ENCODE measurements around the gene ACBD3. TPM values are rescaled to one million over a fixed set of nuclear protein-coding genes. Genes with fewer than 3 reads are reported as not detected.

The ACBD3 gene
- total RNA-seq (ENCODE audit: low replicate concordance) = 59.8 and 79.6 TPM in 2 replicates

DNA sequence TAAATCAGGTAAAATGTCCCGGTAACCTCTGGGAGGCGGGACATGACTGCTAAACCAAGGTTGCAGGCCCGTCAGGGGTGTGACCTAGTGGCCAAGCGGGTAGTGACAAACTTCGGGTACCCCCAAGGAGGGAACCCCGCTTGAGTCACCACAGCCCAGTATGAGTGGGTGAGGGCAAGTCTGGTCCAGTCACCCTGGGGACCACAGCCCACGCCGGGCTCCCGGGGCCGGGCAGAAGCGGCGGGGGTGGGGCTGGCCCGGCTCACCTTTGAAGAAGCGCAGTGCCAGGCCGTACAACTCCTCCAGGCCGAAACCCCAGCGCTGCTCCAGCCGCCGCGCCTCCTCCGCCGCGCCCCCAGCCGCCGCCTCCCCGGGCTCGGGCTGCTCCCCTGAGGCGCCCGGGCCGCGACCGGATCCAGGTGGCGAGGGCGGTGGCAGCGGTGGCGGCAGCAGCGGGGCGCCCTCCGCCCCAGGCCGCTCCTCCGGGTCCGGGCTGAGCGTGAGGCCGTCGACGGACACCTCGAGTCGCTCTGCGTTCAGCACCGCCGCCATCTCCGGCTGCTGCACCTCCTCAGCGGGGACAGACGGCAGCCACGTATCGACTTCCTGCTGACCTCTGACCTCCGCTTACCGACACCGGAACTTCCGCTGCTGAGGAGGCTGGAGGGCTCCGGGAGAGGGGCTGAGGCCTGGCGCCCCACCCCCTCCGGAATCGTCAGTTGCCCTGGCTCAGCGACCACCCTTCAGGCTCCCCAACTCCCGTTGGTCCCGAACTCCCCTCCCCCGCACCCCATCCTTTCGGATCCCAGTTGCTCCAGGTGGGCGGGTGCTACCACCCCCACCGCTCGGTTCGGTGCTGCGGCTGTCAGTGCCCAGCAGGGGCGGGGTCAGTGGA, at the start of gene ACBD3:
TSS of gene ACBD3 (minus strand) at position 618 of the 895 bp plus-strand sequence. CDS start at position 552, 66 bp downstream.

GRCh38 chr1:226223157-226223785, 36.7 kb upstream of the ACBD3 start, which contains the start of gene MIXL1:
TSS of gene MIXL1 (plus strand) at chr1:226223664. CDS start at chr1:226223682, 18 bp downstream.

Other genes starting within 250 kb of the ACBD3 start
- 0.08 TPM in 1 of 2 replicates, not detected in the other for gene LEFTY2, start 245.5 kb downstream of the ACBD3 start, total RNA-seq (ENCODE audit: low replicate concordance)
- gene SDE2, start 187.4 kb downstream of the ACBD3 start, total RNA-seq (ENCODE audit: low replicate concordance) = 11.2 and 22.8 TPM in 2 replicates
- 46.7 and 189 TPM in 2 replicates for gene H3-3A, start 124.0 kb downstream of the ACBD3 start, total RNA-seq (ENCODE audit: low replicate concordance)
- not detected in 2 replicates for gene MIXL1, start 36.9 kb upstream of the ACBD3 start, total RNA-seq (ENCODE audit: low replicate concordance)
- 0.82 and 3.1 TPM in 2 replicates for gene LIN9, start 122.4 kb upstream of the ACBD3 start, total RNA-seq (ENCODE audit: low replicate concordance)
- gene PARP1, start 221.4 kb upstream of the ACBD3 start, total RNA-seq (ENCODE audit: low replicate concordance) = 75.8 and 95.9 TPM in 2 replicates

Data from smooth muscle cell of the coronary artery (primary cell).